A549 (cell line): ENCODE measurements around the gene PLD1. TPM values are rescaled to one million over a fixed set of nuclear protein-coding genes. Genes with fewer than 3 reads are reported as not detected.

Source experiments
- ATAC-seq, 2 experiments: fragments of 200-7000 bp in 1 of 2; fragments of >200 bp in 1 of 2; cut with Nextera tagmentation in 1 of 2; cut with Tn5 transposase in 1 of 2; 3 replicates each; pipeline versions ENCODE4 v1.8.0 to v1.9.1; 2018 to 2020; ENCODE audit warnings: mild to moderate bottlenecking in 1 of 2, moderate library complexity in 1 of 2
- CTCF ChIA-PET: fragments of 300-600 bp; sonication (Branson Sonifier 250); formaldehyde crosslinking; extraction: SDS; loops from one replicate; lab custom pipeline; 2021; ENCODE audit warnings: antibody characterized with exemption, inconsistent platforms; lab: Yijun Ruan, JAX
- POLR2A ChIA-PET: fragments of 350-600 bp; formaldehyde crosslinking; extraction: SDS; loops from one replicate; lab custom pipeline; 2021; ENCODE audit warnings: antibody characterized with exemption, inconsistent platforms; lab: Yijun Ruan, JAX
- DNase-seq, 2 experiments: peaks; one replicate each; pipeline versions ENCODE4 v3.0.0 to v3.0.0-alpha.2; 2011 to 2016; ENCODE audit warnings: low read depth in 1 of 2, low spot score in 1 of 2
- FAIRE-seq: peaks from 2 replicates; lab custom pipeline; 2011; peaks lifted over from hg19 to GRCh38; lab: Jason Lieb, UNC
- H3K27ac ChIP-seq, 2 experiments: fragments of >200 bp; sonication (Bioruptor Twin); formaldehyde crosslinking; 3 replicates each; pipeline ENCODE4 v1.5.1; 2016 to 2017
- H3K4me1 ChIP-seq: fragments of >200 bp; sonication (Bioruptor Twin); formaldehyde crosslinking; 3 replicates; pipeline ENCODE4 v1.6.1; 2016
- H3K4me2 ChIP-seq: fragments of >200 bp; sonication (Bioruptor Twin); formaldehyde crosslinking; 3 replicates; pipeline ENCODE4 v1.6.1; 2016
- H3K4me3 ChIP-seq: fragments of >200 bp; sonication (Bioruptor Twin); formaldehyde crosslinking; 3 replicates; pipeline ENCODE4 v1.5.1; 2016
- H3K9me3 ChIP-seq: fragments of >200 bp; sonication (Bioruptor Twin); formaldehyde crosslinking; 3 replicates; pipeline ENCODE4 v1.6.1; 2016
- CBX2 ChIP-seq: fragments of 200-600 bp; sonication (generic); IDR thresholded peaks from 2 replicates; pipeline ENCODE4 v1.6.1; 2016; ENCODE audit warnings: low read depth, mild to moderate bottlenecking, borderline replicate concordance
- CEBPB ChIP-seq, 2 experiments: fragments of >200 bp in 1 of 2; sonication (Bioruptor Twin) in 1 of 2; formaldehyde crosslinking in 1 of 2; IDR thresholded peaks; 2 replicates each; pipeline ENCODE4 v1.6.1; 2012 to 2016
- CHD2 ChIP-seq: fragments of 150-350 bp; IDR thresholded peaks from 2 replicates; pipeline ENCODE4 v1.6.1; 2014; ENCODE audit warnings: low read length; ENCODE audit not compliant: partially characterized antibody
- CHD4 ChIP-seq: fragments of 200-600 bp; sonication (generic); IDR thresholded peaks from 2 replicates; pipeline ENCODE4 v1.6.1; 2016; ENCODE audit warnings: antibody characterized with exemption, mild to moderate bottlenecking, borderline replicate concordance
- FOSL2 ChIP-seq, 2 experiments: fragments of 450-650 bp in 1 of 2; fragments of >200 bp in 1 of 2; sonication (Bioruptor Twin) in 1 of 2; formaldehyde crosslinking; IDR thresholded peaks; 2 replicates each; pipeline versions ENCODE4 v1.5.0 to v1.6.1; 2016 to 2020; ENCODE audit warnings: mild to moderate bottlenecking in 1 of 2, moderate library complexity in 1 of 2
- HOXB5 ChIP-seq: fragments of 250-450 bp; sonication (Bioruptor Pico); IDR thresholded peaks from 2 replicates; pipeline ENCODE4 v1.5.0; 2020; ENCODE audit warnings: mild to moderate bottlenecking, moderate library complexity
- JUN ChIP-seq, 2 experiments: fragments of >200 bp; sonication (Bioruptor Twin); formaldehyde crosslinking; IDR thresholded peaks; 2 replicates in 1 of 2; 3 replicates in 1 of 2; pipeline ENCODE4 v1.6.1; 2016 to 2017
- JUNB ChIP-seq: fragments of >200 bp; sonication (Bioruptor Twin); formaldehyde crosslinking; IDR thresholded peaks from 2 replicates; pipeline ENCODE4 v1.6.1; 2016
- KDM1A ChIP-seq: fragments of 200-600 bp; sonication (generic); IDR thresholded peaks from 2 replicates; pipeline ENCODE4 v1.6.1; 2016; ENCODE audit warnings: low read depth, mild to moderate bottlenecking
- MAFK ChIP-seq: fragments of 450-650 bp; IDR thresholded peaks from 2 replicates; pipeline ENCODE4 v1.6.1; 2014; ENCODE audit not compliant: partially characterized antibody
- NFE2L2 ChIP-seq: fragments of 150-350 bp; conservative IDR thresholded peaks from 2 replicates; pipeline ENCODE4 v1.6.1; 2014; ENCODE audit warnings: low read length
- NPAS2 ChIP-seq: fragments of 250-450 bp; sonication (Bioruptor Pico); IDR thresholded peaks from 2 replicates; pipeline ENCODE4 v1.8.0; 2022; ENCODE audit warnings: mild to moderate bottlenecking, moderate library complexity, borderline replicate concordance
- PHF8 ChIP-seq: fragments of 200-600 bp; sonication (generic); IDR thresholded peaks from 2 replicates; pipeline ENCODE4 v1.6.1; 2016; ENCODE audit warnings: low read depth, mild to moderate bottlenecking, antibody characterized with exemption, moderate library complexity, borderline replicate concordance
- POLR2A ChIP-seq: IDR thresholded peaks from 2 replicates; pipeline ENCODE4 v1.6.1; 2012; ENCODE audit warnings: mild to moderate bottlenecking, low read length
- RAD21 ChIP-seq, 2 experiments: fragments of >200 bp in 1 of 2; sonication (Bioruptor Twin) in 1 of 2; formaldehyde crosslinking in 1 of 2; IDR thresholded peaks in 1 of 2; conservative IDR thresholded peaks in 1 of 2; 2 replicates in 1 of 2; 3 replicates in 1 of 2; pipeline ENCODE4 v1.6.1; 2012 to 2018; ENCODE audit warnings: inconsistent platforms in 1 of 2
- RARB ChIP-seq: fragments of 250-450 bp; sonication (Bioruptor Pico); IDR thresholded peaks from 2 replicates; pipeline ENCODE4 v1.8.0; 2021; ENCODE audit warnings: mild to moderate bottlenecking, moderate library complexity
- RCOR1 ChIP-seq: fragments of 150-350 bp; IDR thresholded peaks from 2 replicates; pipeline ENCODE4 v1.6.1; 2014; ENCODE audit warnings: antibody characterized with exemption, low read length, low read depth
- SMC3 ChIP-seq: fragments of >200 bp; sonication (Bioruptor Twin); formaldehyde crosslinking; IDR thresholded peaks from 3 replicates; pipeline ENCODE4 v1.6.1; 2018; ENCODE audit warnings: inconsistent platforms
- TFCP2L1 ChIP-seq: fragments of 250-450 bp; sonication (Bioruptor Pico); IDR thresholded peaks from 2 replicates; pipeline ENCODE4 v1.5.0; 2021; ENCODE audit warnings: mild to moderate bottlenecking
- ZFP36 ChIP-seq: fragments of 450-650 bp; IDR thresholded peaks from 2 replicates; pipeline ENCODE4 v1.6.1; 2014; ENCODE audit warnings: borderline replicate concordance; ENCODE audit not compliant: partially characterized antibody
- ZNF302 ChIP-seq: fragments of 250-450 bp; sonication (Bioruptor Pico); IDR thresholded peaks from 2 replicates; pipeline ENCODE4 v1.9.0; 2021; ENCODE audit warnings: inconsistent platforms, mild to moderate bottlenecking, moderate library complexity
- WGBS: methylation state at CpG from one replicate; pipeline ENCODE4 v1.1.6; 2017; ENCODE audit errors: missing lambda C conversion rate; 5-methylcytosine and 5-hydroxymethylcytosine counted together
- polyA plus RNA-seq, 4 experiments: library from polyadenylated mRNA; depleted of rRNA in 3 of 4; stranded (reverse); fragments of >200 nt; fragmentation: RNase III in 1 of 4; extraction: RNeasy Plus Mini Kit Qiagen cat#74134 plus additional on column Dnase treatment in 1 of 4; gene quantifications; 2 replicates in 3 of 4; 3 replicates in 1 of 4; pipeline ENCODE4 v1.2.3, GENCODE V29; 2011 to 2017
- TF ChIP-seq, protein P1 (sequence below): IDR thresholded peaks from 2 replicates; pipeline ENCODE4 v1.6.1; 2012
- TF ChIP-seq, protein P2 (sequence below): fragments of 200-600 bp; sonication (generic); IDR thresholded peaks from 2 replicates; pipeline ENCODE4 v1.6.1; 2016; ENCODE audit warnings: antibody characterized with exemption, mild to moderate bottlenecking, moderate library complexity
- TF ChIP-seq, protein P3 (sequence below): fragments of 150-350 bp; IDR thresholded peaks from 2 replicates; pipeline ENCODE4 v1.6.1; 2014; ENCODE audit warnings: low read depth, mild to moderate bottlenecking, low read length
- TF ChIP-seq, protein P4 (sequence below): fragments of 450-650 bp; IDR thresholded peaks from 2 replicates; pipeline ENCODE4 v1.6.1; 2014; ENCODE audit warnings: antibody characterized with exemption
- TF ChIP-seq, protein P5 (sequence below): IDR thresholded peaks from 2 replicates; pipeline ENCODE4 v1.6.1; 2012; ENCODE audit warnings: low read depth, borderline replicate concordance
- TF ChIP-seq, protein P6 (sequence below): fragments of >200 bp; sonication (Bioruptor Twin); formaldehyde crosslinking; IDR thresholded peaks from 3 replicates; pipeline ENCODE4 v1.5.1; 2016

The PLD1 gene
- polyA plus RNA-seq, 2 of the 4 experiments (the other 2 are of a cell fraction): 6.6 to 27.2 TPM

DNA sequence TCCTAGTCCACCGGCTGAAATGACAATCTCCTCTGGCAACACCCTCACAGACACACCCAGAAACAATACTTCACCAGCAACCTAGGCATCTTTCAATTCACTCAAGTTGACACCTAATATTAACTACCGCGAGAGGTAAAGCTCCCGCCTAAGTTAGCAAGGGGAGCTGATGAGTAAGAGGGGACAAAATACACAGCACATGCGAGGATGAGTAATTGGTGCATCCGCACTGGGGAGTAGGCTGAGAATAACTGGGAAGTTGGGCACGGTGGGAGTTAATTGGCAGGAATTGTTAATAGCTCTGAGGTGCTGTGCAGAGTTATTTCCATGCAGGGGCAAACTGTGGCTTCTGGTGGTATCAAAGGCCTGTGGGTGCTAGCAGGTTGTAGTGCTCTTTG is 14.5 kb upstream of the PLD1 start:
- Histone ChIP-seq H3K4me3 (no peak overlapping the region), H3K27ac (peak overlapping the region; percentile 79 to 83), H3K9me3 (no peaks in the 10 kb centered on the region), H3K4me1 (peaks cover 53% of the 10 kb centered on the region), H3K4me2 (peak overlapping the region; percentile 87)
- CTCF ChIA-PET: interaction anchor here (0.7 kb wide), 1 partner anchor 9 kb away, joined by 3 read pairs; no protein-coding TSS in a partner anchor
- TF ChIP-seq RAD21 (conservative IDR thresholded peaks at IDR 0.05 in 1 of 2, IDR thresholded peaks at IDR 0.05 in 1 of 2) (no peak), JUN (IDR thresholded peaks at IDR 0.05) (no peak), CHD4 (no peak), CHD2 (peak; percentile 37), RARB (CRISPR knock-in tag) (no peak), TFCP2L1 (CRISPR knock-in tag) (no peak), FOSL2 (IDR thresholded peaks at IDR 0.05) (0 out of 2 replicates have a peak, but pooled peaks have one; percentile 22), FOSL2 (CRISPR knock-in tag; IDR thresholded peaks at IDR 0.05) (peak; percentile 70), CBX2 (no peak), JUNB (peak; percentile 24; the same call in 1 of the 2 replicates), SMC3 (0 out of 3 replicates have a peak, but pooled peaks have one; percentile 4), CEBPB (IDR thresholded peaks at IDR 0.05) (no peak), KDM1A (no peak), HOXB5 (no peak), NFE2L2 (no peak), NPAS2 (CRISPR knock-in tag) (no peak), ZFP36 (no peak), ZNF302 (no peak), RCOR1 (no peak), PHF8 (no peak), MAFK (no peak), POLR2A (no peak)
- TF ChIP-seq, protein P1, sequence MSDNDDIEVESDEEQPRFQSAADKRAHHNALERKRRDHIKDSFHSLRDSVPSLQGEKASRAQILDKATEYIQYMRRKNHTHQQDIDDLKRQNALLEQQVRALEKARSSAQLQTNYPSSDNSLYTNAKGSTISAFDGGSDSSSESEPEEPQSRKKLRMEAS: peak; percentile 70
- TF ChIP-seq, protein P2, sequence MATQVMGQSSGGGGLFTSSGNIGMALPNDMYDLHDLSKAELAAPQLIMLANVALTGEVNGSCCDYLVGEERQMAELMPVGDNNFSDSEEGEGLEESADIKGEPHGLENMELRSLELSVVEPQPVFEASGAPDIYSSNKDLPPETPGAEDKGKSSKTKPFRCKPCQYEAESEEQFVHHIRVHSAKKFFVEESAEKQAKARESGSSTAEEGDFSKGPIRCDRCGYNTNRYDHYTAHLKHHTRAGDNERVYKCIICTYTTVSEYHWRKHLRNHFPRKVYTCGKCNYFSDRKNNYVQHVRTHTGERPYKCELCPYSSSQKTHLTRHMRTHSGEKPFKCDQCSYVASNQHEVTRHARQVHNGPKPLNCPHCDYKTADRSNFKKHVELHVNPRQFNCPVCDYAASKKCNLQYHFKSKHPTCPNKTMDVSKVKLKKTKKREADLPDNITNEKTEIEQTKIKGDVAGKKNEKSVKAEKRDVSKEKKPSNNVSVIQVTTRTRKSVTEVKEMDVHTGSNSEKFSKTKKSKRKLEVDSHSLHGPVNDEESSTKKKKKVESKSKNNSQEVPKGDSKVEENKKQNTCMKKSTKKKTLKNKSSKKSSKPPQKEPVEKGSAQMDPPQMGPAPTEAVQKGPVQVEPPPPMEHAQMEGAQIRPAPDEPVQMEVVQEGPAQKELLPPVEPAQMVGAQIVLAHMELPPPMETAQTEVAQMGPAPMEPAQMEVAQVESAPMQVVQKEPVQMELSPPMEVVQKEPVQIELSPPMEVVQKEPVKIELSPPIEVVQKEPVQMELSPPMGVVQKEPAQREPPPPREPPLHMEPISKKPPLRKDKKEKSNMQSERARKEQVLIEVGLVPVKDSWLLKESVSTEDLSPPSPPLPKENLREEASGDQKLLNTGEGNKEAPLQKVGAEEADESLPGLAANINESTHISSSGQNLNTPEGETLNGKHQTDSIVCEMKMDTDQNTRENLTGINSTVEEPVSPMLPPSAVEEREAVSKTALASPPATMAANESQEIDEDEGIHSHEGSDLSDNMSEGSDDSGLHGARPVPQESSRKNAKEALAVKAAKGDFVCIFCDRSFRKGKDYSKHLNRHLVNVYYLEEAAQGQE: no peak
- TF ChIP-seq, protein P3, sequence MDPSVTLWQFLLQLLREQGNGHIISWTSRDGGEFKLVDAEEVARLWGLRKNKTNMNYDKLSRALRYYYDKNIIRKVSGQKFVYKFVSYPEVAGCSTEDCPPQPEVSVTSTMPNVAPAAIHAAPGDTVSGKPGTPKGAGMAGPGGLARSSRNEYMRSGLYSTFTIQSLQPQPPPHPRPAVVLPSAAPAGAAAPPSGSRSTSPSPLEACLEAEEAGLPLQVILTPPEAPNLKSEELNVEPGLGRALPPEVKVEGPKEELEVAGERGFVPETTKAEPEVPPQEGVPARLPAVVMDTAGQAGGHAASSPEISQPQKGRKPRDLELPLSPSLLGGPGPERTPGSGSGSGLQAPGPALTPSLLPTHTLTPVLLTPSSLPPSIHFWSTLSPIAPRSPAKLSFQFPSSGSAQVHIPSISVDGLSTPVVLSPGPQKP: no peak
- TF ChIP-seq, protein P4, sequence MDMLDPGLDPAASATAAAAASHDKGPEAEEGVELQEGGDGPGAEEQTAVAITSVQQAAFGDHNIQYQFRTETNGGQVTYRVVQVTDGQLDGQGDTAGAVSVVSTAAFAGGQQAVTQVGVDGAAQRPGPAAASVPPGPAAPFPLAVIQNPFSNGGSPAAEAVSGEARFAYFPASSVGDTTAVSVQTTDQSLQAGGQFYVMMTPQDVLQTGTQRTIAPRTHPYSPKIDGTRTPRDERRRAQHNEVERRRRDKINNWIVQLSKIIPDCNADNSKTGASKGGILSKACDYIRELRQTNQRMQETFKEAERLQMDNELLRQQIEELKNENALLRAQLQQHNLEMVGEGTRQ: no peak
- TF ChIP-seq, protein P5, sequence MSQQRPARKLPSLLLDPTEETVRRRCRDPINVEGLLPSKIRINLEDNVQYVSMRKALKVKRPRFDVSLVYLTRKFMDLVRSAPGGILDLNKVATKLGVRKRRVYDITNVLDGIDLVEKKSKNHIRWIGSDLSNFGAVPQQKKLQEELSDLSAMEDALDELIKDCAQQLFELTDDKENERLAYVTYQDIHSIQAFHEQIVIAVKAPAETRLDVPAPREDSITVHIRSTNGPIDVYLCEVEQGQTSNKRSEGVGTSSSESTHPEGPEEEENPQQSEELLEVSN: peak; percentile 79; the same call in 1 of the 2 replicates
- TF ChIP-seq, protein P6, sequence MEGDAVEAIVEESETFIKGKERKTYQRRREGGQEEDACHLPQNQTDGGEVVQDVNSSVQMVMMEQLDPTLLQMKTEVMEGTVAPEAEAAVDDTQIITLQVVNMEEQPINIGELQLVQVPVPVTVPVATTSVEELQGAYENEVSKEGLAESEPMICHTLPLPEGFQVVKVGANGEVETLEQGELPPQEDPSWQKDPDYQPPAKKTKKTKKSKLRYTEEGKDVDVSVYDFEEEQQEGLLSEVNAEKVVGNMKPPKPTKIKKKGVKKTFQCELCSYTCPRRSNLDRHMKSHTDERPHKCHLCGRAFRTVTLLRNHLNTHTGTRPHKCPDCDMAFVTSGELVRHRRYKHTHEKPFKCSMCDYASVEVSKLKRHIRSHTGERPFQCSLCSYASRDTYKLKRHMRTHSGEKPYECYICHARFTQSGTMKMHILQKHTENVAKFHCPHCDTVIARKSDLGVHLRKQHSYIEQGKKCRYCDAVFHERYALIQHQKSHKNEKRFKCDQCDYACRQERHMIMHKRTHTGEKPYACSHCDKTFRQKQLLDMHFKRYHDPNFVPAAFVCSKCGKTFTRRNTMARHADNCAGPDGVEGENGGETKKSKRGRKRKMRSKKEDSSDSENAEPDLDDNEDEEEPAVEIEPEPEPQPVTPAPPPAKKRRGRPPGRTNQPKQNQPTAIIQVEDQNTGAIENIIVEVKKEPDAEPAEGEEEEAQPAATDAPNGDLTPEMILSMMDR: no peak
- POLR2A ChIA-PET: interaction anchor here (1.0 to 1.9 kb wide), 2 partner anchors 13 to 15 kb away, joined by 4 to 10 read pairs; partner anchors contain the start of gene PLD1
- DNase-seq (peak; percentile 62 to 63), FAIRE-seq (no peak), ATAC-seq (peak; percentile 80 to 89)
- WGBS: 0% methylated on average over 7 of the region's 7 CpGs
